HEK293 (cell line): ENCODE results near the gene ITGB4.

Experiments
- CTCF ChIP-seq: fragments of 450-650 bp; formaldehyde crosslinking; IDR thresholded peaks from 2 replicates; pipeline ENCODE4 v1.5.1; 2016; ENCODE audit warnings: missing biosample characterization, missing genetic modification characterization
- KLF9 ChIP-seq: fragments of 450-650 bp; formaldehyde crosslinking; IDR thresholded peaks from 2 replicates; pipeline ENCODE4 v1.5.1; 2016; ENCODE audit warnings: missing biosample characterization, missing genetic modification characterization, low read depth
- PATZ1 ChIP-seq: fragments of 450-650 bp; formaldehyde crosslinking; IDR thresholded peaks from 2 replicates; pipeline ENCODE4 v1.5.1; 2016; ENCODE audit warnings: missing biosample characterization, missing genetic modification characterization
- TCF7L2 ChIP-seq: IDR thresholded peaks from 2 replicates; pipeline ENCODE4 v1.6.1; 2011; ENCODE audit warnings: low read depth, mild to moderate bottlenecking, inconsistent platforms, low read length, moderate library complexity, borderline replicate concordance
- ZBTB17 ChIP-seq: fragments of 450-650 bp; formaldehyde crosslinking; IDR thresholded peaks from 2 replicates; pipeline ENCODE4 v1.5.1; 2016; ENCODE audit warnings: missing biosample characterization, missing genetic modification characterization
- ZBTB6 ChIP-seq: fragments of 450-650 bp; formaldehyde crosslinking; IDR thresholded peaks from 2 replicates; pipeline ENCODE4 v1.5.1; 2017; ENCODE audit warnings: missing biosample characterization, missing genetic modification characterization
- ZNF138 ChIP-seq: fragments of 450-650 bp; formaldehyde crosslinking; IDR thresholded peaks from 2 replicates; pipeline ENCODE4 v1.5.1; 2016; ENCODE audit warnings: missing biosample characterization, missing genetic modification characterization, borderline replicate concordance
- ZNF274 ChIP-seq, 2 experiments: fragments of 200-500 bp in 1 of 2; fragments of 450-650 bp in 1 of 2; sonication (Bioruptor generic) in 1 of 2; formaldehyde crosslinking in 1 of 2; IDR thresholded peaks; 2 replicates each; pipeline versions ENCODE4 v1.5.1 to v1.6.1; 2014 to 2016; ENCODE audit warnings: borderline replicate concordance in 1 of 2, inconsistent platforms in 1 of 2, low read length in 1 of 2, missing biosample characterization in 1 of 2, missing genetic modification characterization in 1 of 2

- no peak for TF ChIP-seq ZBTB6
- no peak for TF ChIP-seq CTCF (tag by site-specific recombination)
- TF ChIP-seq ZNF138, result no peak
- 0 out of 2 replicates have a peak, but pooled peaks have one; percentile 4 for TF ChIP-seq ZBTB17 (tag by site-specific recombination)
- TF ChIP-seq KLF9, result no peak
- TF ChIP-seq TCF7L2, result no peak
- TF ChIP-seq PATZ1 (tag by site-specific recombination), result no peak
- TF ChIP-seq ZNF274 (IDR thresholded peaks at IDR 0.05; ENCODE audit: low read length), result no peak
- no peak for TF ChIP-seq ZNF274 (tag by site-specific recombination; IDR thresholded peaks at IDR 0.05; ENCODE audit: borderline replicate concordance)
These were observed 8.1 kb downstream of the ITGB4 start for GRCh38 chr17:75729351-75729750.
